Adrenal gland (tissue), 12 donors: ENCODE measurements around the gene RECK. TPM values are rescaled to one million over a fixed set of nuclear protein-coding genes. Genes with fewer than 3 reads are reported as not detected.

ENCODE experiments used
- DNase-seq, 7 donors: peaks; one replicate each; pipeline ENCODE4 v3.0.0-alpha.2; 2019 to 2020
- H3K27ac ChIP-seq, 5 donors: fragments of 200-600 bp; sonication (generic) in 4 of 5; 1 replicate in 3 of 5; 2 replicates in 2 of 5; pipeline versions ENCODE4 v1.5.1 to v1.8.0; 2016 to 2020; ENCODE audit warnings: mild to moderate bottlenecking in 1 of 5
- H3K27me3 ChIP-seq: fragments of 200-600 bp; 2 replicates; pipeline ENCODE4 v1.8.0; 2021
- H3K36me3 ChIP-seq, 2 donors: fragments of 200-600 bp; replicated peaks in 1 of 2; 1 replicate in 1 of 2; 2 replicates in 1 of 2; pipeline versions ENCODE4 v1.5.1 to v1.8.0; 2018 to 2022
- H3K4me1 ChIP-seq, 2 donors: fragments of 200-600 bp; replicated peaks in 1 of 2; 1 replicate in 1 of 2; 2 replicates in 1 of 2; pipeline versions ENCODE4 v1.5.1 to v1.8.0; 2018 to 2021
- H3K4me3 ChIP-seq, 4 donors: fragments of 200-600 bp; sonication (generic) in 3 of 4; one replicate each; pipeline ENCODE4 v1.5.1; 2016 to 2018
- H3K9me3 ChIP-seq, 3 donors: fragments of 200-600 bp; sonication (generic) in 1 of 3; replicated peaks in 1 of 3; 1 replicate in 2 of 3; 2 replicates in 1 of 3; pipeline versions ENCODE4 v1.5.1 to v1.8.0; 2016 to 2021
- POLR2A ChIP-seq, 2 donors: fragments of 450-650 bp; IDR thresholded peaks; one replicate each; pipeline ENCODE4 v1.6.1; 2017; ENCODE audit warnings: antibody characterized with exemption in 2 of 2, mild to moderate bottlenecking in 2 of 2, moderate library complexity in 1 of 2
- WGBS, 4 donors: extraction: QIAGEN DNeasy Blood & Tissue Kit in 2 of 4; methylation state at CpG; one replicate each; pipeline versions ENCODE4 v1.1.5 to v1.1.7; 2013 to 2017; 5-methylcytosine and 5-hydroxymethylcytosine counted together
- intact Hi-C, 2 donors: fragments of 100-400 bp; cut with DNase I; formaldehyde crosslinking; loops; one replicate each; pipeline versions ENCODE4 v1.14.1 to v1.15.0; 2022 to 2023
- polyA plus RNA-seq, 3 donors: library from polyadenylated mRNA; stranded (reverse); fragments of 200-250 nt in 2 of 3; fragments of 350-450 nt in 1 of 3; fragmentation: Illumina TruSeq in 1 of 3; extraction: RNeasy Lipid Tissue Mini Kit (QIAGEN cat#74804) in 1 of 3; gene quantifications; one replicate each; pipeline ENCODE4 v1.2.3, GENCODE V29; 2013 to 2014
- total RNA-seq, 9 donors: library from RNA; depleted of rRNA in 4 of 9; stranded (reverse); fragments of >200 nt in 4 of 9; fragments of 120-200 nt in 1 of 9; fragmentation: NEBNext Ultra II Directional in 1 of 9; extraction: Animal tissue kit (Norgen Biotek cat#: 25700) in 1 of 9; gene quantifications; one replicate each; pipeline versions ENCODE4 v1.1.0 to v1.2.4, GENCODE V29; 2013 to 2023
- TF ChIP-seq, protein P1 (sequence below), 6 experiments: fragments of 450-650 bp in 4 of 6; fragments of 200-600 bp in 2 of 6; sonication (generic) in 1 of 6; IDR thresholded peaks; 1 replicate in 5 of 6; 2 replicates in 1 of 6; pipeline versions ENCODE4 v1.5.1 to v1.8.0; 2016 to 2021; ENCODE audit warnings: antibody characterized with exemption in 6 of 6, mild to moderate bottlenecking in 2 of 6, moderate library complexity in 1 of 6
- donor health status: healthy with polysubstance abuse.
- donor health status: Bipolar disorder and iron deficiency.
- donor health status: DM: yes; HTN: yes; CAD: no.
- donor health status: DM: no; HTN: no; CAD: no.
- donor health status: DM: no; HTN: no; CAD: no.
- donor health status: DM: yes; HTN: yes; CAD: no.

RECK gene
- total and polyA plus RNA-seq, 12 donors: 4.1 to 15.8 (median 9.6) TPM

DNA sequence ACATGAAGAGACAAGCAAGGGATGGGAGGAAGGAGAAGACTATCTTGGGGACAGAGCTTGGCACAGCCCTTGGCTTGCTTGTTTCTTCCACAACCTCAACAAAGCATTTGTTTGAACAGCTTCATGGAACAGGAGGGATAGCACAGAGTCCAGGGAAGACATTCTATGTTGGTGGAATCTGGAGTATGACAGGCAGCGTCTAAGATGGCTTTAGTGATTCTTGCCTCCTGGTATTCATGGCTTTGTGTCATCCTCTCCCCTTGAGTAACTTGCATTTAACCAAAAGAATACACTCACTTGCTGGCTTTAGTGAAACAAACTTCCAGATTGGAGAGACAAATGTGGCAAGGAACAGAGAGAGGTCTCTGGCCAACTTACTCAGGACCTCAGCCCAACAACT lies 30.8 kb upstream of the RECK start:
- TF ChIP-seq, protein P1, sequence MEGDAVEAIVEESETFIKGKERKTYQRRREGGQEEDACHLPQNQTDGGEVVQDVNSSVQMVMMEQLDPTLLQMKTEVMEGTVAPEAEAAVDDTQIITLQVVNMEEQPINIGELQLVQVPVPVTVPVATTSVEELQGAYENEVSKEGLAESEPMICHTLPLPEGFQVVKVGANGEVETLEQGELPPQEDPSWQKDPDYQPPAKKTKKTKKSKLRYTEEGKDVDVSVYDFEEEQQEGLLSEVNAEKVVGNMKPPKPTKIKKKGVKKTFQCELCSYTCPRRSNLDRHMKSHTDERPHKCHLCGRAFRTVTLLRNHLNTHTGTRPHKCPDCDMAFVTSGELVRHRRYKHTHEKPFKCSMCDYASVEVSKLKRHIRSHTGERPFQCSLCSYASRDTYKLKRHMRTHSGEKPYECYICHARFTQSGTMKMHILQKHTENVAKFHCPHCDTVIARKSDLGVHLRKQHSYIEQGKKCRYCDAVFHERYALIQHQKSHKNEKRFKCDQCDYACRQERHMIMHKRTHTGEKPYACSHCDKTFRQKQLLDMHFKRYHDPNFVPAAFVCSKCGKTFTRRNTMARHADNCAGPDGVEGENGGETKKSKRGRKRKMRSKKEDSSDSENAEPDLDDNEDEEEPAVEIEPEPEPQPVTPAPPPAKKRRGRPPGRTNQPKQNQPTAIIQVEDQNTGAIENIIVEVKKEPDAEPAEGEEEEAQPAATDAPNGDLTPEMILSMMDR (IDR thresholded peaks at IDR 0.05): no peak
- TF ChIP-seq POLR2A (IDR thresholded peaks at IDR 0.05): no peak
- Histone ChIP-seq H3K27ac (no peak overlapping the region), H3K4me3 (no peak overlapping the region), H3K27me3 (peaks cover 9% of the 10 kb centered on the region), H3K4me1 (no peaks in the 10 kb centered on the region), H3K9me3 (no peaks in the 10 kb centered on the region), H3K36me3 (no peaks in the 10 kb centered on the region)
- DNase-seq: no peak
- intact Hi-C loops: no loop called here
- WGBS, 4 donors: 67 to 90% (median 73%) methylated on average over 1 of the region's 1 CpG

DNA sequence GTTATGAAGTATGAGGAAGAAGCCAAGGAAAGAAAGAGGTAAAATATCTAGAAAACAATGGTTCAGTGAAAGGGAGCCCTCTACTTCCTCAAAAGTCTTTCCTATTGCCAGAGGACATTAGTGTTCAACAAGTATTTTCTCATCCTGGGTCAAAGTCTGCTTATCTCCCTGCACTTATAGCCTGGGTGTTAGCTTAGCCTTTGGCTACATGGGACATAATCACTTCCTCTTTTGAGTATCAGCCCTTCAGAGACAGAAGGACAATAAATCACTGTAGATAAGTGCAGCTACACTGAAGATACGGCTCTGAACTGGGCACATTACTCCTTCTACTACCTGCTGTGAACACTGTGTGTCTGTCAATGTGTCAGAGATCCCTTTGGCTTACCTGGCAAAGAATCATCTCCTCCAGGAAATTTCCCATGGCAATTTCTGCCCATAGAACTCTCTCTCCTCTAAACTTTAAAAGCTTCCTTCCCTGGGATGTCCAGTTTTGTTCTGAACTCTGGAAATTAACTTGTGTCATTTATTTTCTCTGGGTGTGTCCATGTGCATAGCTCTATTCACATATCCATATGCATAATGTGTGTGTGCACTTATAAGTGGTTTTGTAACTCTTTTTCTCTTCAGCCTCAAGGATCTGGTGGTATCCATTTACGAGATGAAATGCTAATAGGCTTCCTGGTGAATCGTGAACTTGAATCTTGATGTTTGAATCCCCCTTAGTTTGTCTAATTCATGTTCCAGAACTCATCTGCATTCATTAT lies 30.0 kb upstream of the RECK start:
- Histone ChIP-seq H3K27ac (no peak overlapping the region), H3K9me3 (no peaks in the 10 kb centered on the region), H3K27me3 (peaks cover 9% of the 10 kb centered on the region), H3K4me3 (no peak overlapping the region), H3K4me1 (no peaks in the 10 kb centered on the region), H3K36me3 (no peaks in the 10 kb centered on the region)
- DNase-seq: no peak
- intact Hi-C loops: no loop called here
- TF ChIP-seq POLR2A (IDR thresholded peaks at IDR 0.05): no peak
- TF ChIP-seq, protein P1 (IDR thresholded peaks at IDR 0.05): no peak
- WGBS, 4 donors: 60 to 79% (median 65%) methylated on average over 3 of the region's 3 CpGs

DNA sequence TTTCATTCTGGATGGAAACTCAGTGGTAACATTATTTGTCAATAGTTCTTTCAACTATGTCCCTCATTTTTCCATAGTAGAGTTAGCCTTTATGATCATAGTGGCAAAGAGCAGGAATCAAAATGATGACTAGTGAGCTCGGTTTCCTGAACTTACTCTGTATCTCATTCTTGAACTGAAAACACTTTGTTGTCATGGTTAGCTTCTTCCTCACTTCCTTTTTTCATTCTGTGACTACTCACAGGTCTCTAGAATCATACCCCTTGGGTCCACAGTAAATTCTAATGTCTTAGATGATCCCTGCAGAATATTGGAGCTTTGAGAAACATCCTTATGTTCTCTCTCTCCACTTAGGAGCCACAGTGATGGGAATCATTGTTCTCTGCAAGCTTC lies 29.4 kb upstream of the RECK start:
- Histone ChIP-seq H3K36me3 (no peaks in the 10 kb centered on the region), H3K4me1 (no peaks in the 10 kb centered on the region), H3K27ac (no peak overlapping the region), H3K4me3 (no peak overlapping the region), H3K9me3 (no peaks in the 10 kb centered on the region), H3K27me3 (peaks cover 9% of the 10 kb centered on the region)
- DNase-seq: no peak
- intact Hi-C loops: no loop called here
- TF ChIP-seq POLR2A (IDR thresholded peaks at IDR 0.05): no peak
- TF ChIP-seq, protein P1 (IDR thresholded peaks at IDR 0.05): no peak
- 50 to 69% (median 61%) methylated on average over 1 of the region's 1 CpG for WGBS, 4 donors

DNA sequence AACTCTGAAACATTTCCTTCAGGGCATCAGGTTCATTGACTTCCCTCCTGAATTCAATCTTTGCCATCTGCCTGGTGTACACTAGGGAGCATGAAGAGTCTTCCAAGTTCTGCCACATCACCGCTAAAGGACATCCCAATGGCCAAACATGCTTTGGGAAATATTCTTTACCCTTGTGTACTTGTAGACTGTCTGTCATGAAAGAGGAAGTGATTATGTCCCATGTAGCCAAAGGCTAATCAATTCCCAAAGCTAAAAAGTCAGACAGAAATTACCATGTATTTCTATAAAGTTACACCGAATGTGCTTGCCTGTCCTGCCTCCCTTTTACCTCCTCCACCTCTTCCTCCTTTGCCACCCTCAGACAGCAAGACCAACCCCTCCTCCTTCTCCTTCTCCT lies 28.9 kb upstream of the RECK start:
- no peak for TF ChIP-seq POLR2A (IDR thresholded peaks at IDR 0.05)
- TF ChIP-seq, protein P1 (IDR thresholded peaks at IDR 0.05): no peak
- H3K36me3 ChIP-seq: no peaks in the 10 kb centered on the region
- peaks cover 9% of the 10 kb centered on the region for H3K27me3 ChIP-seq
- no peak for DNase-seq
- H3K4me3 ChIP-seq: no peak overlapping the region
- WGBS, 4 donors: 87 to 92% (median 89%) methylated on average over 2 of the region's 2 CpGs
- no peaks in the 10 kb centered on the region for H3K4me1 ChIP-seq
- H3K27ac ChIP-seq: no peak overlapping the region
- intact Hi-C loops: no loop called here
- H3K9me3 ChIP-seq: no peaks in the 10 kb centered on the region
